HG02981 (cell line): ENCODE data around the gene PWWP2B.

Experiments used
- ATAC-seq: cut with Tn5 transposase; IDR thresholded peaks from one replicate; pipeline ENCODE4 v1.9.1; 2021; ENCODE audit warnings: mild to moderate bottlenecking, moderate library complexity; ENCODE audit not compliant: unreplicated experiment

Gene PWWP2B

GRCh38 chr10:132405463-132405991 lies 8.5 kb downstream of the PWWP2B start:
- ATAC-seq: no peak

GRCh38 chr10:132406181-132406580 lies 9.2 kb downstream of the PWWP2B start:
- ATAC-seq: no peak

- ATAC-seq: no peak
These were observed 9.8 kb downstream of the PWWP2B start for GRCh38 chr10:132406750-132407149.

DNA sequence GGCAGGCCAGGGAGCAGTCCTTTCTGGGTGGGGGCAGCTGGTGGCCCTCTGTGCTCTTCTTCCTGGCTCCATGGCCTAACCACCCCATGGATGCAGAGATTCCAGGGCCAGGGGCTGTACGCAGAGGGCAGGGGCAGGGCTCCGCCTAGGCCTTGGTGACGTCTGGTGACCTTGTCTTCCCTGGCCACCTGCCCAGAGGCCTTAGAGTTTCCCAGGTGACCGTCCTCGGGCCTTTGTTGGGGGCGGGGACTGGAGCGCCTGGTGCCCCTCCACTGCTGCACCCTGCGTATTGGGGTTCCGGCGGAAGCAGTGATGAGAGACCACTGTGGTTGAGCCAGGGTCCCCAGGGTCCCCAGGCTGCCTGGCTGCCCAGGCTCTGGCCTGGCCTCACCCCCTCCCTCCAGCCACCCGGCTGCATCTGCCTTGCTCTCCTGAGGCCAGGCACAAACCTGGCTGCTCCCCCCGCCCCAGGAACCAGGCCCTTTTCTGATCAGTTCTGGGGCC lies 10.3 kb downstream of the PWWP2B start:
- ATAC-seq: no peak

DNA sequence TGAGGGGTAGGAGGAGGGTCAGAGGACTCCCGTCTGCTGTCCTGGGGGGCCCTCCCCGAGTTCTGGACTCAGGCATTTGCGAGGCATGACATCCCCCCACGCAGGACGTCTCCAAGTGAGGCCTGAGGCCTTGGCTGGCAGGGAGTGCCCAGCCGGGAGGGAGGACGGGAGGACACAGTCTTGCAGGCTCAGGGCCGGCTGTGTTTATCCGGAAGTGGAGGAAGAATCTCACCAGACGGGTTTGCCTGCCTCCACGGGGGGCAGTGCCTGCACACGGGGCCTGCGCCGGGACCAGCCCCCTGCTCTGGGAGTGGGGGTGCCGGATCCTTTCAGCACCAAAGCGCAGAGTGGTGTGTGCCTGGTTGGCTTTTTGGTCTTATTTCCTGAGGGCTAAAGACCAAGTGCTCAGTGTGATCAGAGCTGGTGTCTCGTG lies 10.9 kb downstream of the PWWP2B start:
- no peak for ATAC-seq

GRCh38 chr10:132408367-132408781 lies 11.4 kb downstream of the PWWP2B start:
- no peak for ATAC-seq

GRCh38 chr10:132408823-132409666 lies 12.0 kb downstream of the PWWP2B start:
- ATAC-seq: no peak

DNA sequence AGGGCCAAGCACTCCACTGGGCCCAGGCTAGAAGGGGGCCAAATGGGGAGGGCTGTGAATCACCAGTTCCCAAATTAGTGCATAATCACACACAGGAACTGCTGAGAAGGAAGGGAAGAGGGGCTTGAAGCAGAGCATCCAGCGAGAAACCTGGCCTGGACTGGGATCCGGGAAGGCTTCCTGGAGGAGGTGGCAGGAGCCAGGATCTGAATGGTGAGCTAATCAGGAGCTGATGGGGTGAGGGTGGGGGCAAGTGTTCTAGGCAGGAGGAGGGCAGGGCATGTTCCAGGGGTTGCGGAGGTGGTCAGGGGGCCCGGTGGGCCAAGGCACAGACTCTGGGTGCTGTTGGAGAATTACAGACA lies 12.6 kb downstream of the PWWP2B start:
- ATAC-seq: no peak

GRCh38 chr10:132410056-132410778 lies 13.2 kb downstream of the PWWP2B start:
- no peak for ATAC-seq

DNA sequence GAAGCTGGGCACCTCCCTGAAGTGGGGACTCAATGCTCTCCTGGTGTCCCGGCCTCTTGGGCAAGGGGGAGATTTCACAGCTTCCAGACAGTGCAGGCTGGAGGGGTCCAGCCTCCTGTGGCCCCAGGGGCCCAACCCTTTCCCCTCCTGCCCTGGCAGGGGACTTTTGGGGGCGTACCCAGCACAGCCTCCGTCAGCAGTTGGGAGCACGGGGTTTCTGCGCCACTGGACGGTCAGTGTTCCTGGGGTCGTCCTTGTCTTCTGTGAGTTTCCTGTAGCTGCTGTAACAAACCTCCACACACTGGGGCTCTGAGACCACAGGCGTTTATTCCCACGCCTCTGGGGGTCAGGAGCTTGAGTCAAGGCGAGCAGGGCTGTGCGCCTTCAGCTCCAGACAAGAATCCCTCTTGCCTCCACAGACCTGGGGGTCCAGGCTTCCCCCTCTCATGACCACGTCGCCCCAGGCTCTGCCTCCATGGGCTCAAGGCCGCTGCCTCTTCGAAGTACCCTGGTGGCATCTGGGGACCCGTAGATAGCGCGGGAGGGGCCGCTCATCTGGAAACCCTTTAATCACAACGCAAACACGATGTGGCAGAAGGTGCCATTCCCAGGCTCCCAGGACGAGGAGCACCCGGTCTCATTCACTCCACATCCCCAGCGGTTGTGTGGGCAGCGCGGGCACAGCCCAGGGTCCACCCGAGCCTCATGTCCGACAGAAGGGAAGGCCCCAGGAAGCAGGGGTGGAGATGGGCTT lies 14.0 kb downstream of the PWWP2B start:
- no peak for ATAC-seq

DNA sequence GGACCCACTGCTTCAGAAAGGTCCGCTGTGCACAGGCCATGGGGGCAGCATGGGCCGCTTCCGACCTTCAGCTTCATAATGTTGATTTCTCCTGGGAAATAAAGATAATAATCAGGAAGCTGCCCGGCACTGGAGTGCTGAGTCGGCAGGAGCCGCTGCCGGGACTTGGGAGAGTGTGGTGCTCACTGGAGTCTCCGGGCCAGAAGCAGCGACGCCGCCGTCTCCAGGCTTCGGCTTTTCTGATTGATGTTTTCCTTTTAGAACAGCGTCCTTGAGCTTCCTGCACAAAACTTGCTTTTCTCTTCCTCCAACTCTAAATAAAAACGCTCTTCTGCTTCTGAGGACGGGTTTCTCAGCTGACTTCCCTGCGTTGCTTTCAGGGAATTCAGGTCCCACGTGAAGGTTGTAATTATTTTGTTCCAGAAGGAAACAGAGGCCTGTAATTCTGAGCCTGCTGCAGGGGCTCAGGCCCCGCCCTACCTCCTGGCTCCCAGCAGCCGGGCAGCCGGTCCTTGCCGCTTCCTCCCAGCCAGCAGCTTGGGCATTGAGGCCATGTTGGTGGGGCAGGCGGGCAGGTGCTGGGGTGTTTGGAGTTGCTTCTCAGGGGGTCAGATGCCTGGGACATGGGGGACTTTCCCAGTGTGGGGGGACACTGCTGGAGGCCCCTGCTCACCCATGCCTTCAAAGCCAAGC lies 14.7 kb downstream of the PWWP2B start:
- no peak for ATAC-seq

DNA sequence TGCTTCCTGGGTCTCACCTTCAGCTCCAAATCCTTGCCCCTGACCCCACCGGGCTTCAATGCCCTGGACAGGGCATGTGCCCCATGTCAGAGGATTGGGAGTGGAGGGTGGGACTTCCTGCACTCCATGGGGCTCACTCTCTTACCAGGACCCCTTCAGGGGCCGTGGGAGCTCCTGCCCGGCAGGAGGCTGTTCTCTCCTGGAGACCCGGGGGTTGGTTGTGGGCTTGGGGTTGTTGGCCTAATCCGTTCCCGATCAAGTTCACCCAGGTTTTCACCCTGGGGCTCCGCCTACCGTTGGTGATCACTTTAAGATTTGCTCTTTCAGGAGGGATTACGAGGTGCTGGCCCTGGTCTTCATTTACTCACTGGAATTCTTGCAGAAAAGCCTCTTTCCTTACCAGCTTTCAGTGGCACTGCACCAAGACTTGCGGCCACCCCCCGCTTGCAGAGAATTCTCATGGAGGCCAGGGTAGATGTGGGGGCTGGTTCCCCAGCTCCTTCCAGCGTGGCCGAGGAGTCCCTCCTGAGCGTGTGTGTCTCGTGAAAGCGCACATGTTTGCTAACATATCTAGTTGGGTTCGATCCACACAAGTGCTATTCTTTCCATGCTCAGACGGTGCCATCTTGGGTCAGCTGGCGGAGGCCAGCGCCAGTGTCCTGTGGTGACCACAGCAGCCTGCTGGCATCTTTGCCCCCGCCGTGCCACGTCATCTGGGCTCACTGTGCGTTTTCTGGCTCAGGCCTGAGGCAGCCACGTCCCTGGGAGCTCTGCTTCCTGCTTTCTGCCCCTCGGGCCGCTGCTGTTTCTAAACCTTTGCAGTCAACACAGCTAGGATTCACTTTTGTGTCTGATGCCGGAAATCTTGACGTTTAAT lies 15.6 kb downstream of the PWWP2B start:
- ATAC-seq: no peak

DNA sequence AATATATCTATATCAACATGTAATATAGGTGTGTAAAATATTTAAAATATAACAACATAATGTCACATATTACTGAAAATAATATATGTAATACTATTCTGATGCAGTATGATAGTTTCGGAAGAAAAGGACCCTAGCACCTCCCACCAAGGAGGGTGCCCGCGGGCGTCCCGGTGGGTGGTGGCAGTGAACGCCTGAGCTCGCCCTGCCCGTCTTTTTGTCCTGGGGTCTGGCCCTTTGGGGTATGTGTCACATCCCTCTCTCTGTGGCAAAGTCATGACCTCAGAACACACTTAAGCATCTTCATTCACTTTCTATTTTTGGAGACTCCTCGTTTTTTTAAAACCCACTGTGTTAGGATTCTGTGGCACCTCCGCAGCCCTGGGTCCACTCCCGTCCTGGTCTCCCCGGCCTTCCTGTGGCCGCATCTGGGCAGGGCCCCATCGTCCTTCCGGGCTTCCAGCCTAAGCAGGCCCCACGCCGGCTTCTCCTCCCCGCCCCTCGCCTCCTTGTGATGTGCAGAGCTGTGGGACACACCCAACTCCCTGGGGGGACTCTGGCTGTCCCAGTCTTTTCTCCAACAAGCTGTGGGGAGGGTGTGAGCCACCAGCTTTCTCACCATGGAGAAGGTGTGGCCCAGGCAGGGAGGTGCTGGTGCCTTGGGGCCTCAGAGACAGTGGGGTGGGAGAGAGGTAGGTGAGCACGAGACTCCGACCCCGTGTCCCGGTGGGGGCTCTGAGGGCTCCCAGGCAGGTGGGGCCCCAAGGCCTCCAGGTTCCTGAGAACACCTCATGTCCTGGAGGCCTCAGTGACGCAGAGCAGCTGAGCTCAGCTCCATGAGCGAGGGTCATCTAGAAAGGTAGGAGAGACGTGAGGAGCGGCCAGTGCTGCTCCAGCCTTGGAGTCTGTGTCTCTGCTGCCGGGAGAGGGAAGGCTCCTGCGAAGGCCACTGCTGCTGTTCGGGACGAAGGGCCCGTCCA lies 16.5 kb downstream of the PWWP2B start:
- no peak for ATAC-seq

- ATAC-seq: no peak
These were observed 17.5 kb downstream of the PWWP2B start for GRCh38 chr10:132414402-132415016.

- ATAC-seq: no peak
These were observed 18.3 kb downstream of the PWWP2B start for GRCh38 chr10:132415255-132415654.

DNA sequence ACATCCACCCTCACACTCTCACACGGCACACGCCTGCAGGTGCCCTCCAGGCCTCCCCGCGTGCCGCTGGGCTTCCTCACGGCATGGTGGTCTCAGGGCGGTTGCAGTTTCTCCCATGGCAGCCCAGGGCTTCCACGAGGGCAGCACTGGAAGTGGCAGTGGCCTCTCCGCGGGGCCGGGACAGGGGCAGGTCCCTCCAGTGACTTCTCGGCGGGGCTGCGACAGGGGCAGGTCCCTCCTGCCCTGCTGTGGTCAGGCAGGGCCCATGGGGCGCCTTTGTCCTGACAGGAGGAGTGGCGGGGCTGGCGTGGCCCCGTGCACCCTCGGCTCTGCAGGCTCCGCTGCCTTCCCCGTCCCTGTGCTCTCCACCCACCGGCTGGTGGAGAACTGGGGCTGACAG lies 19.0 kb downstream of the PWWP2B start:
- no peak for ATAC-seq

- ATAC-seq: no peak
These were observed 19.7 kb downstream of the PWWP2B start for GRCh38 chr10:132416566-132417256.
